T-helper 17 cell (primary cell): Measurements from ENCODE around the gene OPTN. TPM values are rescaled to one million over a fixed set of nuclear protein-coding genes. Genes with fewer than 3 reads are reported as not detected.
A peak's percentile ranks its signal among the peaks of the same experiment; 100 is the strongest.
"Not testable (repeated sequence)": the region's sequence is repeated elsewhere in the genome, so short reads cannot be mapped to it uniquely, and the experiment has no call there.

Source experiments
- ATAC-seq: fragments of 150-1000 bp; cut with Tn5 transposase; 2 replicates; pipeline ENCODE4 v1.10.0; 2021; ENCODE audit warnings: mild to moderate bottlenecking, moderate library complexity
- DNase-seq, 3 donors: peaks; one replicate each; pipeline versions ENCODE4 v3.0.0 to v3.0.0-alpha.2; 2020 to 2021
- H3K9me3 ChIP-seq: one replicate; pipeline ENCODE4 v1.7.0; 2013; ENCODE audit warnings: low read length, mild to moderate bottlenecking; ENCODE audit not compliant: control insufficient read depth, poor library complexity, severe bottlenecking
- H3K27ac Mint-ChIP-seq: one replicate; pipeline ENCODE4 v1.8.0; 2022; ENCODE audit warnings: mild to moderate bottlenecking, moderate library complexity, mixed read lengths
- H3K27me3 Mint-ChIP-seq: one replicate; pipeline ENCODE4 v1.8.0; 2022; ENCODE audit warnings: mixed read lengths
- H3K36me3 Mint-ChIP-seq: one replicate; pipeline ENCODE4 v1.8.0; 2022; ENCODE audit warnings: low read depth, mixed read lengths
- H3K4me1 Mint-ChIP-seq: one replicate; pipeline ENCODE4 v1.8.0; 2022; ENCODE audit warnings: mild to moderate bottlenecking, mixed read lengths
- H3K4me3 Mint-ChIP-seq: one replicate; pipeline ENCODE4 v1.8.0; 2022; ENCODE audit warnings: mild to moderate bottlenecking, moderate library complexity, mixed read lengths
- total RNA-seq, 4 donors: library from RNA in 2 of 4; stranded (reverse) in 2 of 4; gene quantifications; one replicate each; pipeline ENCODE4 v1.2.3 and lab custom pipeline; 2022 to 2026

Gene OPTN
- total RNA-seq: 100 to 1,000 TPM; 158 to 160 TPM
- total RNA-seq (lab: John Stamatoyannopoulos, UW): 226 to 277 reads per million in 2 donors

DNA sequence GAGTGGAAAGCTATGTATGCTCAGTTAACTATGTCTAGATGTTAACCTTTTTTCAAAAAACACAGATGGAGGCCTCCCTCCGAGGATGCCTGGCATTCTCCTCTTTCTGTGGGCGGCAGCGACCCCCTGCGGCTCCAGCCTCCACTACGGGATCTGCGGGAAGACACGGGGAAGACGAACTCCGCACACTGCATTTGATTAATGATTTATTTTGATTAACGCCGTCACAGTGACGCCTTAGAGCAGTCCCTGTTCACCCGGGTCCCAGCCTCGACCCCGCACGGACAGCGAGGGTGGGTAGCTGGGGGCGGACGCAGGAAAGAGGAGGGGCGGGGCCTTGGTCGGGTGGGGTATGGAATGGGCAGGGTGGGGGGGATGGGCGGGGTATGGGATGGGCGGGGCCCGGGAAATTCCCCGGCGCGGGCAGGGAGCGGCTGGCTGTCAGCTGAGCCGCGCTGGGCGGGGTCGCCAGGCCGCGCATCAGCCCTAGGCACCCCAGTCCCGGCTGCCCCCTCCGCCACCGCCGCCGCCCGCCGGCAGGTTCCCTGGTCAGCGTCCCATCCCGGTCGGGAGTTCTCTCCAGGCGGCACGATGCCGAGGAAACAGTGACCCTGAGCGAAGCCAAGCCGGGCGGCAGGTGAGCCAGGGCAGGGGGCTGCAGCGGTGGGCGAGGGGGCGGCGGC, at the start of gene OPTN:
Gene OPTN (plus strand): TSS at position 498 of the 683 bp plus-strand sequence. CDS start 8,960 bp downstream, outside the sequence.
- Mint-ChIP-seq H3K36me3 (peaks cover 2% of the 10 kb centered on the region), H3K4me1 (peaks cover 43% of the 10 kb centered on the region), H3K4me3 (peak within 1 kb of the TSS; percentile 97), H3K27me3 (no peaks in the 10 kb centered on the region), H3K27ac (peak within 1 kb of the TSS; percentile 99)
- DNase-seq (peak; percentile 74 to 83 (median 82)), ATAC-seq (peak; percentile 83)
- H3K9me3 ChIP-seq: no peaks in the 10 kb centered on the region

DNA sequence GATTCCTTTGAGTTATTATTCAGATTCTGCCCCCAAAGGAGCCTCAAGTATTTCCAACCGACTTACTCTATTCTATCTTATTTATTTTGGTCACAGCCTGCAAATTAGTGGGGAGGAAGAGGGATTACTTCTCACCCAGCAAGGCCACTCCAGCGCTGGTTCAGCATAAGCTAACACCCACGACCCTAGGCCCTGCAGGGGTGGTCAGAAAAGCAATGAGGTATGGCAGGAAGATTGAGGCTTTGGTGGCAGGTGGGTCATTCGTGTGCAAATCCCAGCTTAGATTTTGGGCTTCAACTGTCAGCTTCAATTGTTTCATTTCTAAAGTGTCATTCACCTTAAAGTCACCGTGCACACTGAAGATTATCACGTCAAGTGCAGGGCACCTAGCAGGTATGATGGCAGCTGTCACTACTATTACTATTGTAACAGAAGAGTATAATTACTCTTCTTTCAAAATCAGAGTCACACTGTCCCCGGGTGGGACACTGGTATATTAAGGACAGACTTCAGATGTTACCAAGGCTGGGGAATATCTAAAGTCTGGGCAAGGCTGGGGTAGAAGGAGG, 48.8 kb upstream of the OPTN start:
- H3K27ac Mint-ChIP-seq: no peak overlapping the region
- H3K9me3 ChIP-seq: no peaks in the 10 kb centered on the region
- no peak for ATAC-seq
- peaks cover 2% of the 10 kb centered on the region for H3K4me1 Mint-ChIP-seq
- H3K4me3 Mint-ChIP-seq: no peak overlapping the region
- H3K36me3 Mint-ChIP-seq: no peaks in the 10 kb centered on the region
- DNase-seq: no peak
- peaks cover 41% of the 10 kb centered on the region for H3K27me3 Mint-ChIP-seq

DNA sequence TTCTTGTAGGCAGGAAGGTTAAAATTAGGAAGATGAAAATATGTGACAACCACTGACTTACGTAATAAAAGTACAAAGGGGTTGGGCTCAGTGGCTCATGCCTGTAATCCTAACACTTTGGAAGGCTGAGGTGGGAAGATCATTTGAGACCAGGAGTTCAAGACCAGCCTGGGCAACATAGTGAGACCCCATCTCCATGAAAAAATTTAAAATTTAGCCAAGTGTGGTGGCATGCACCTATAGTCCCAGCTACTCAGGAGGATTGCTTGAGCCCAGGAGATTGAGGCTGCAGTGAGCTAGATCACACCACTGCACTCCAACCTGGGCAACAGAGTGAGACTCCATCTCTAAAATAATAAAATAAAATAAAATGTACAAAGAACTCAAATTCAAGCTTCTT, 46.8 kb upstream of the OPTN start:
- H3K4me1 Mint-ChIP-seq, DNase-seq, H3K36me3 Mint-ChIP-seq, H3K4me3 Mint-ChIP-seq, ATAC-seq, H3K9me3 ChIP-seq, H3K27ac Mint-ChIP-seq: not testable (repeated sequence)
- peaks cover 46% of the 10 kb centered on the region for H3K27me3 Mint-ChIP-seq

DNA sequence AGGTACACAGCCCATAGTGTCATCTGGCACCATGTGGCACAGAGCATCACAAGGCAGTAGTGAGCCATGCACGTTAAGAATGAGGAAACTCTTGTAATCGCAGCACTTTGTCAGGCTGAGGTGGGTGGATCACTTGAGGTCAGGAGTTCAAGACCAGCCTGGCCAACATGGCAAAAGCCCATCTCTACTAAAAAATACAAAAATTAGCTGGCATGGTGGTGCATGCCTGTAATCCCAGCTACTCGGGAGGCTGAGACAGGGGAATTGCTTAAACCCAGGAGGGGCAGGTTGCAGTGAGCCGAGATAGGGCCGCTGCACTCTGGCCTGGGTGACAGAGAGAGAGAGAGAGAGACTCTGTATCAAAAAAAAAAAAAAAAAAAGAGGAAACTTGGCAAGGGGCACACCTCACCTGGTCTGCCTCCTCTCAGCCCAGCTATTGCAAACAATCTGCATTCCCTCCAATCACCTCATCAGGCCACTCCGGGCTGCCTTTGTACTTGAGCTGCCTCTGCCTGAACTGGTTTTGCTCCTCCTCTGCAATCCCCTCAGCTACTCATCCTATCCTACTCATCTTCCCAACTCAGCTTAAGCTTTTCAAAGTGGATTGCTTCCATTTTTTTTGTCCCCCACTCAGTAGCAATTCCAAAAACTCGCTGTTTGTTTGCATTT, 46.0 kb upstream of the OPTN start:
- Mint-ChIP-seq H3K36me3 (no peaks in the 10 kb centered on the region), H3K4me1 (peaks cover 2% of the 10 kb centered on the region), H3K4me3 (no peak overlapping the region), H3K27ac (no peak overlapping the region), H3K27me3 (peaks cover 45% of the 10 kb centered on the region)
- DNase-seq (no peak), ATAC-seq (no peak)
- H3K9me3 ChIP-seq: no peaks in the 10 kb centered on the region

DNA sequence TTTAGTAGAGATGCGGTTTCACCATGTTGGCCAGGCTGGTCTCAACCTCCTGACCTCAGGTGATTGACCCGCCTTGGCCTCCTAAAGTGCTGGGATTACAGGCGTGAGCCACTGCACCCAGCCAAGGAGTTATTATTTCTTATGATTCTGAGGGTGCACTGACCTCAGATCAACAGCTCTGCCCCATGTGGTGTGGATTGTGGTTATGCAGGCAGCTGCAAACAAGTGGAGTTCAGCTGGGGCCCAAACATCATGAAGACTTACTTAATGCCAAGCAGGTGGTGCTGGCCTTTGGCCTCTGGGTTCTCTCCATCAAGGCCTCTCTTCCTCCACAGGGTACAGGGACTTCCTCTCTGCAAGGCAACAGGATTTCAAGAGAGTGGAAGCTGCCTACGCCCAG, 45.1 kb upstream of the OPTN start:
- Mint-ChIP-seq H3K27ac (no peak overlapping the region), H3K27me3 (peaks cover 45% of the 10 kb centered on the region), H3K4me1 (peaks cover 2% of the 10 kb centered on the region), H3K4me3 (no peak overlapping the region), H3K36me3 (no peaks in the 10 kb centered on the region)
- no peak for DNase-seq
- no peaks in the 10 kb centered on the region for H3K9me3 ChIP-seq
- ATAC-seq: no peak

DNA sequence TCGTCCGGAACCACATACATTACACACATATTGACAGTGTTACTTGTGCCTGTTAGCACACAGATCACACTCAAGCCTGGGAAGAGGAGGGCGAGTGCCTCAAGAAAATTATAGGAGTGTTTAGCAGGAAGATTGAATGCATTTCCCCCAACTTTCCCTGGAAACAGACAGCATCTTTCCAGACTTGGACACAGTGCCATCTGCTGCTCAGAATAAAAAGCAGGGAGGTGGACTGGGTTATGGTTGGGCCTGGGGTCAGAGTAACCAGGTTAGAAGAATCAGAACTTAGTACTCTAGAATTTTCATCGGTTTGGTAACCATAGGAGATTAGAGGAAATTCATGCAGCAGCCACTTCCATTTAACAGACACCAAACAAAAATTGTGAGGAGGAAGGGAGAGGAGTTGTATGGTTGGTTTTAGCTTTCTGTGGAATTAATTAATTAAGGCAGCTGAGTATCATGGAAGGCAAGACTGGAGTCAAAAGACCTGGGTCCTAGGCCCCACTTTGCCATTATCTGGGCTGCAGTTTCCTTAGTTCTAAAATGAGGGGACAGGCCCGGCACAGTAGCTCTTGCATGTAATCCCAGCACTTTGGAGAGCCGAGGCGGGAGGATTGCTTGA, 43.4 kb upstream of the OPTN start:
- Mint-ChIP-seq H3K4me3 (no peak overlapping the region), H3K4me1 (peaks cover 2% of the 10 kb centered on the region), H3K36me3 (no peaks in the 10 kb centered on the region), H3K27ac (no peak overlapping the region), H3K27me3 (peaks cover 52% of the 10 kb centered on the region)
- ATAC-seq: no peak
- no peaks in the 10 kb centered on the region for H3K9me3 ChIP-seq
- DNase-seq: no peak

DNA sequence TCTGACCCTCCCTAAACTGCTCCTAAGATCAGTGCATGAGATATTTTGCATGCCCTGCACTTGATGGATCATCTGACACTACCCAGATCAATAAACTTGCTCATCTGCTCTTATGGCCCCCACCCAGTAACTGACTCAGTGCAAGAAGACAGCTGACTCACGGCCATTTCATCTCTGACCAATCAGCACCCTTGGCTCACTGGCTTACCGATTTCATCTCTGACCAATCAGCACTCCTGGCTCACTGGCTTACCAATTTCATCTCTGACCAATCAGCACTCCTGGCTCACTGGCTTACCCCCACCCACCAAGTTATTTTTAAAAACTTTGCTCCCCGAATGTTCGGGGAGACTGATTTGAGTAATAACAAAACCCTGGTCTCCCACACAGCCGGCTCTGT, 37.2 kb upstream of the OPTN start:
- Mint-ChIP-seq H3K4me3 (no peak overlapping the region), H3K4me1 (no peaks in the 10 kb centered on the region)

DNA sequence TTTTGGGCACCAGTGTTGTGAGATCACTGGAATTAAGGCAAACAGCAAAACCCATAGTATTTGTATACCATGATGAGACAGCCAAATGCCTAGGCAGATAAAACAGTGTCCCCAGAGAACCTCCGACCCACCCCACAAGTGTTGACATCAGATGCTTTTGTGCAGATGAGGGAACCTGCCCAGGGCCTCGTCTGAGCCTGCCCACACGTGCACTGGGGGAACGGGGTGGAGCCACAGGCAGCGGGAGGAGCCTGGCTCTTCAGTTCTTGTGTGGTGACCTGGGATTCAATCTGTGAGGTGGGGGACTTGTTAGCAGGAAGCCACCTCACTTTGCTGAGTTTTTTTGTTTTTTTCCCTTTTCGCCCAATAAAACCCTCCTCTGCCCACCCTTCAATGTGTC, 33.4 kb upstream of the OPTN start:
- DNase-seq (no peak), ATAC-seq (no peak)
- no peak overlapping the region for H3K4me3 Mint-ChIP-seq
- peaks cover 3% of the 10 kb centered on the region for H3K36me3 Mint-ChIP-seq
- H3K27me3 Mint-ChIP-seq: peaks cover 65% of the 10 kb centered on the region
- H3K4me1 Mint-ChIP-seq: no peaks in the 10 kb centered on the region
- H3K9me3 ChIP-seq: no peaks in the 10 kb centered on the region
- no peak overlapping the region for H3K27ac Mint-ChIP-seq

More for the DNA sequence above, 37.2 kb upstream of the OPTN start:
- DNase-seq (no peak), ATAC-seq (no peak)
- no peaks in the 10 kb centered on the region for H3K9me3 ChIP-seq
- Mint-ChIP-seq H3K36me3 (peaks cover 2% of the 10 kb centered on the region), H3K27me3 (peaks cover 84% of the 10 kb centered on the region), H3K27ac (no peak overlapping the region)

DNA sequence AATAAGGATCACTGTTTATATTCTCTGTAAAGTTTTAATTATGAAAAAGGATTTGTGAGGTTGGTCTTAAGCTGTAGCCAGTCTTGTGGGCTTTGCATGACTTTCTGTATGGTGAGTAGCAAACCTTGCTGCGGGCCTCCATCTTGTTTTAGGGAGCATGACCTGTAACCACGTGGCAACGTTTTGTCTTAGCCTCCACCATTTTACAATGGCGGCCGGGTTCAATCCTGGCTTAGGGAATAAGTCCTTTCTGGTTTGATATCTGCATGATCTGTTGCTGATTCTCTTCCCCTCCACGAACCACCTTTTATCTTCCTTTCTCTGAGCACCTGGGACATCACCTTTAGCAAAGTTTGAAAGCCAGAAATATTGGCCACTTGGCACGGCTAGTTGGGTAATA, 32.5 kb upstream of the OPTN start:
- H3K9me3 ChIP-seq: no peaks in the 10 kb centered on the region
- H3K36me3 Mint-ChIP-seq: peaks cover 3% of the 10 kb centered on the region
- H3K27me3 Mint-ChIP-seq: peaks cover 65% of the 10 kb centered on the region
- H3K4me1 Mint-ChIP-seq: no peaks in the 10 kb centered on the region
- no peak overlapping the region for H3K27ac Mint-ChIP-seq
- no peak overlapping the region for H3K4me3 Mint-ChIP-seq
- DNase-seq: no peak
- no peak for ATAC-seq

DNA sequence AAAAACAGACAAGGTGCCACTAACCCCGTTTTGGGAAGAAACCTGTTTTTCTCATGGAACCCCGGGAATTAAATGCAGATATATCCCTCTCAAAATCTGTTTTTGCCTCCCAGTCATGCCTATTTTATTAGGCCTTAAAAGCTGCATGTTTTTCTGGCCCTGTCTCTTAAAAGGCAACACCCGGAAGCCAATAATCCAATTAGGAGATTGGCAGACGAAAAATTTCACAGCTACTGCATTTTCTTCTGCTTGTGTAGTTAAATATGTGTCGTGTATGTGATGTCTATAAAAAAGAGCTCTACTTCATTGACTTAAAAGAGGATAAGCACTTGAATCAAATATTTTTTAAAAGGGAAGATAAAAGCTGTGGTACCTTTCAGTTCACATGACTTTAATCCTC, 31.9 kb upstream of the OPTN start:
- Mint-ChIP-seq H3K4me1 (no peaks in the 10 kb centered on the region), H3K27ac (no peak overlapping the region), H3K27me3 (peaks cover 63% of the 10 kb centered on the region), H3K4me3 (no peak overlapping the region), H3K36me3 (peaks cover 3% of the 10 kb centered on the region)
- no peaks in the 10 kb centered on the region for H3K9me3 ChIP-seq
- no peak for ATAC-seq
- DNase-seq: no peak

DNA sequence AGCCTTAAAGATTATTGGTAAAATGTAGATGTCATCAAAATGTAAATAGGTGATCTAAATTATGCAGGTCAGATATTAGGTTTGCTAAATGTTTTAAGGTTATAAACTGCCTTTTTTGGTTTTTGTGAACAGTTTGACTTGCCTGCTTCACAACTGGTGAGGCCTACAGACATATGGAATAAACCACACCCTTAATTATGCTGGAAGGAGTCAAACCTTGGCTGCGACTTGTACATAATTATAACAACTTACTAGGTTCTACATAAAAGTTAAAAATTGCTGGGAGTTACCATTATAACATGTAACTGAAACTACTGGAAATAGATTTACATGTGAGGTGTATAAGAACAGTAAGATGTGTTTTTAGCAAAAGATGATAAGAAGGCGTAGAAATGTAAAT, 31.5 kb upstream of the OPTN start:
- Mint-ChIP-seq H3K4me1 (no peaks in the 10 kb centered on the region), H3K4me3 (no peak overlapping the region), H3K36me3 (peaks cover 3% of the 10 kb centered on the region), H3K27me3 (peaks cover 62% of the 10 kb centered on the region), H3K27ac (no peak overlapping the region)
- ATAC-seq (no peak), DNase-seq (no peak)
- no peaks in the 10 kb centered on the region for H3K9me3 ChIP-seq

DNA sequence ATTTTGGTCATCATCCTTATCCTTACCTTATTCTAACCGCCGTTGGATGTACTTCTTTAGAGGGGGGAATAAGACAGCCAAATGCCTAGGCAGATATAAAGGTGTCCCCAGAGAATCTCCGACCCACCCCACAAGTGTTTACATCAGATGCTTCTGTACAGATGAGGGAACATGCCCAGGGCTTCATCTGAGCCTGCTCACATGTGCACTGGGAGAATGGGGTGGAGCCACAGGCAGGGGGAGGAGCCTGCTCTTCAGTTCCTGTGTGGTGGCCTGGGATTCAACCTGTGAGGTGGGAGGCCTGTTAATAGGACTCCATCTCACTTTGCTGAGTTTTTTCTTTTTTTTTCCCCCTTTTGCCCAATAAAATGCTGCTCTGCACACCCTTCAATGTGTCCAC, 27.6 kb upstream of the OPTN start:
- Mint-ChIP-seq H3K4me1 (no peaks in the 10 kb centered on the region), H3K36me3 (peaks cover 2% of the 10 kb centered on the region), H3K27ac (no peak overlapping the region), H3K27me3 (peaks cover 52% of the 10 kb centered on the region), H3K4me3 (no peak overlapping the region)
- no peak for ATAC-seq
- H3K9me3 ChIP-seq: no peaks in the 10 kb centered on the region
- DNase-seq: no peak
